GM12874 (cell line): ENCODE data around the gene GLI3.
A peak's percentile ranks its signal among the peaks of the same experiment; 100 is the strongest.

Experiments
- TF ChIP-seq, protein P1 (sequence below): IDR thresholded peaks from 2 replicates; pipeline ENCODE4 v1.5.1; 2011; ENCODE audit warnings: low read depth, mild to moderate bottlenecking, control low read depth, low read length, moderate library complexity; ENCODE audit not compliant: insufficient read depth

GLI3 gene

DNA sequence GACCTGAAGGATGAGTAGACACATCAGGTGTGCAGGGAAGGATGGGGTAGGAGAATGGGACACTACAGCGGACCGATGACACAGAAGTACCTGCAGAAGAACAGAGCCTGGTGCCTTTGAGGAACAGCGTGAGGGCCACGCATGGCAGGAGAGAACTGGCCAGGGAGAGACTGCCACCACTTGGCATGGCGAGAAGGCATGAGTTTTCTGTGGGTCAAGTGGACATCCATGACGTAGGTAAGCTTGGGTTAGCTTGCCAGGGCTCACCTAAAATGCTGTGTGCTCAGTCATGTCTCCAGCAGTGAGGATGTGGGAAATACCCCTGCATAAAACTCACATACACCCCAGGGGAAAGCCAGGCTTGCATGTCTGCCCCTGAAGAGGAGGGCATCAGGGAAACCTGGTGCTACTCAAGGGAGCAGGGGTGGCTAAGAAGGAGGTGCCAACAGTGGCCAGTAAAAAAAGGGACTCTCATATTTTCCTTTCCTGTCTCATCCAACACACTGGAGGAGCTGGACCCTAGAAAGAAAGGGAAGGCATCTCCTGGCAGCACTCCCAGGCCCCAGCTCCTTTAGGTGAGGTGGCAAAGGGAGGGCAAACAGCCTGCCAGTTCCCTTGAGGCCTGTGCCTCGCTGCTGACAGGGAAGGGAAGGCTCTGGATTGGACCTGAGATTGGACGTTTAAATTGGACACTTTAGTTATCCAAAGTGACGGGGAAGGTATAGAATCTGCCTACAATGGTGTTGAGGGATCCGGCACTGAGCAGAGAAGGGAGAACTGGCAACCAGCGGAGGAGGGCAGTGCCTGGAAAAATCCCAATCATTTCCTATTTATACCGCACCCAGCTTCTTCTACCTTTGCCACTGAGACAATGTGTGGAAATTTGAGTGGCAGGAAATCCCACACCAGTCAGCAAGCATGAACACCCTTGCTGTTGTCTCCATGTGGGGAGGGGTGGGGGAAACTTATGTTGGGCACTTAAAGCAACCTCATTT, 255.7 kb downstream of the GLI3 start:
- TF ChIP-seq, protein P1, sequence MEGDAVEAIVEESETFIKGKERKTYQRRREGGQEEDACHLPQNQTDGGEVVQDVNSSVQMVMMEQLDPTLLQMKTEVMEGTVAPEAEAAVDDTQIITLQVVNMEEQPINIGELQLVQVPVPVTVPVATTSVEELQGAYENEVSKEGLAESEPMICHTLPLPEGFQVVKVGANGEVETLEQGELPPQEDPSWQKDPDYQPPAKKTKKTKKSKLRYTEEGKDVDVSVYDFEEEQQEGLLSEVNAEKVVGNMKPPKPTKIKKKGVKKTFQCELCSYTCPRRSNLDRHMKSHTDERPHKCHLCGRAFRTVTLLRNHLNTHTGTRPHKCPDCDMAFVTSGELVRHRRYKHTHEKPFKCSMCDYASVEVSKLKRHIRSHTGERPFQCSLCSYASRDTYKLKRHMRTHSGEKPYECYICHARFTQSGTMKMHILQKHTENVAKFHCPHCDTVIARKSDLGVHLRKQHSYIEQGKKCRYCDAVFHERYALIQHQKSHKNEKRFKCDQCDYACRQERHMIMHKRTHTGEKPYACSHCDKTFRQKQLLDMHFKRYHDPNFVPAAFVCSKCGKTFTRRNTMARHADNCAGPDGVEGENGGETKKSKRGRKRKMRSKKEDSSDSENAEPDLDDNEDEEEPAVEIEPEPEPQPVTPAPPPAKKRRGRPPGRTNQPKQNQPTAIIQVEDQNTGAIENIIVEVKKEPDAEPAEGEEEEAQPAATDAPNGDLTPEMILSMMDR = no peak

DNA sequence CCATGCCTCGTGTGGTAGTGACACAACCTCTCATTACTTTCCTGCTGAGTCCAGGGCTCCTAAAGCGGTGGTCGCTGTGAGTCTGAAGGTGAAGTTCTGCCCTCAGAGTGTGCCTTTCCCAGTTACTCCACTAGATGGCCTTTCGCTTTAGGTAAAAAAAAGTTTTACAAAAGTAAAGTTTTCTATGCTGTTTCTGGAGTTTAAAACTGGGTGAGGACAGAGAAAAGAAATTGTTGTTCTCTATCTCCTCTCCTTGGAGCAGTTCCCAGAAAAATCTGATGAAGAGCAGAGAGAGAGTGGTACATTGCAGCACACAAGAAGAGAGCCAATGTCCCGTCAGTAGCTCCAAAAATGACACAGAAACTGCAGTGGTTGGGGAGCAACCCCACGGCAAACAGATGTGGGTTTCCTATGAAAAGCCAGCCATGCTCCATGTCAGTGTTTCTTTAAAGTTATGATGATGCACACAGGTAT, 257.1 kb downstream of the GLI3 start:
- TF ChIP-seq, protein P1 = peak; percentile 62; the same call in 1 of the 2 replicates

DNA sequence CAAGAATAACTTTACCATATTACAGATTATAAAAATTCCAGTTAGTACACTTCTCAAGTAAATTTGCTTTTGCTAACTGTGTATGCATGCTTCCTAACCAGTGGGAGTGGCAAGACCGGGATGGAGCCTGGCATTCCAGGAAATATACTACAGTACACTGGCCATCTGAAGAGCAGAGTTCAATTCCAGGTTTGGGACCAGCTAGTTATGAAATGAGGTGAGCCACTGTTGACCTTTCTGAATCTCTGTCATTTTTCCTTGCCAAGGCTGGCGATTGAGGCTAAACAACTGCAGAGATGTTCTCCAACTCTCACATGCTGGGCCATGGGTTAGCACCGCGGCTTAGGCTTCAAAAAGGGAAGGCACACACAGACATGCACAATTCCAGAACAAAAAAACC, 258.2 kb downstream of the GLI3 start:
- TF ChIP-seq, protein P1 = no peak

DNA sequence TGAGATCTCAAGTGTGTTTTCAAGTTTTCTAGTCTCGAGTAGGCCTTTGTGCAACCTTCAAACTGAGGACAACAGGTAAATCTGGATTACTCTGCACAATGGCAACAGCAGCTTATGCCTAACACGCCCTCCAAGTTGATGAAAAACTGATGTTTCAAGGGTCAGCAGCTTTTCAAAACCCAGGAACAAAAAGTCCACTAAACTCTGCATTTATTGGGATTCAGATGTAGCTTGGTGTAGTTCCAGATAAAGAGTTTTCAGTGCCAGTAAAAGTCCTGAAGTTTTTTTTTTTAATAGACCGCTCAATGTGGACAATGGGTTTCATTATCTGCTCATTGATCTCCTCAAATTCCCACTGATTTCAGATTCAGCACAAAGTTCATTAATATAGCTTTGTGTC, 259.3 kb downstream of the GLI3 start:
- TF ChIP-seq, protein P1 = no peak

DNA sequence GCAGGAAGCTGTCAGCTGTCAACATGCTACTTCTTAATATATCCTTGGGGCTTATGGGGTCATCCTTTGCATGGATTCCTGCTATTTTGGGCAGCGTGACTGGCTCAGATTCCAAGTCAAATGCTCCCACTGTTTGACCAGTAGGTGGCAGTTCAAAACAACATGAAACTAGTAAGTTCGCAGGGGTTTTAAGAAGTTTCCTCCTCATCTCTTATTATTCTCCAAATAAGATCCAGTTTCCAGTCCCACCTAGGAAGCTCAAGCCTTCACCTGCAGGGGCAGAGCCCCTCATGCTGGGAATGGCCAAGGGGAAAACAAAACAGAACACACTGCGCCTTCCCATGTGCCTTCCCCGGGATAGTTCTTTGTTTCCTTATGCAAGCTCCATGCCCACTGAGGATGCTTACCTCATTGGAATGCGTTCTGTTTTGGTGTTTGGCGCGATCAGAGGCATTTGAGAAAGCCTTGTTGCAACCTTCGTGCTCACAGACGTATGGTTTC, 259.8 kb downstream of the GLI3 start:
- TF ChIP-seq, protein P1 = peak; percentile 50

DNA sequence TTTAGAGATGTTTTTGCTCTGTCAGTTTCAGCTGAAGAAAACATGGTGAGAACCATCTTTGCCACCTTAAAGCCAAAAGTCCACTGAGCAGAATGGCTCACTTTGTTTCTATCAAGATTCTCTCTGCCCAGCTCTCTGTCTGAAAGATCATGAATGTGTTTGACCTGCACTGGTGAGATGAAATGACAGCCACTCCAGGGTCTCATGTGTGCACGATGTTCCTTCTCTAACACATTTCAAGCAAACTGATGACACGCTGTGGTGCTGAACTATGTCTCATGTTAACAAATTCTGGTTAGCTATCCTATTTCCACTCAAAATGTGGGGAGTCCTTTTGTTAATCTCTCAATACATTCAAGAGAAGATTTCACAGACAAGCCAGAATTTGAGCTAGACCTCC, 260.6 kb downstream of the GLI3 start:
- TF ChIP-seq, protein P1 = no peak

DNA sequence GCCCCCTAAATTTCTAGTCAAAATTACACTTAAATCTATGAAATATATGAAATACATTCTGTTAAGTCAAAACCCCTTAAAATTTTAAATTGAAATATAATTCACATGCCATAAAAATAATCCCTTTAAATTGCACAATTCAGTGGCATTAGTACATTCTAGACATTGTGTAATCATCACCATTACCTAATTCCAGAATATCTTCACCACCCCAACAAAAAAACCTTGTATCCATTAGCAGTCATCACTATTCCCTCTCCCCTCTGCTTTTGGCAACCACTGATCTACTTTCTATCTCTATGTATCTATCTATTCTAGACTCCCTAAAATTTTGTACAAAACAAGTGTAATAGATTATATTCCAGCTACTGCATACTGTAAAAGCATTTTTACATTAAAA, 261.2 kb downstream of the GLI3 start:
- TF ChIP-seq, protein P1 = no peak
